ENCODE results near the gene GPC5. TPM values are rescaled to one million over a fixed set of nuclear protein-coding genes. Genes with fewer than 3 reads are reported as not detected.

Gene GPC5
- total RNA-seq, 4 donors from 2014 or later, result not detected

DNA sequence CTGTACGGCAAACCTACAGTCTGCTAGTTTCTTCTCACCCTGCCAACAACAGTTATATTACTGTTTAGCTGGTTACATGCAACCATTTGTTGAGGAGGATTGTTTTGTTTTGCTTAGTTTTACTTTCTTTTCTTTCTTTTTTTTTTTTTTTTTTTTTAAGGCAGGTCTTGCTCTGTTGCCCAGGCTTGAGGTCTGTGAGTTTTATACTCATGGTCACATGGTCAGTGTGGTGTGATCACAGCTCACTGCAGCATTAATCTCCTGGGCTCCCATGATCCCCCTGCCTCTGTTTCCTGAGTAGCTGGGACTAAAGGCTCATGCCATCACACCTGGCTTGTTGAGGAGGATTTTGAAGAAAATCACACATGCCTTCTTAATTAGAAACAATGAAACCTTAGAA is 505.6 kb downstream of the GPC5 start:
- H3K36me3 ChIP-seq, result no peaks in the 10 kb centered on the region
- no peaks in the 10 kb centered on the region for H3K9me3 ChIP-seq
- no peak for DNase-seq
- intact Hi-C loops (cut with DNase I; ENCODE audit: low total_unique reads) (no loop called here), in situ Hi-C loops (cut with MboI; ENCODE audit: low sequenced_read_pairs in 4 of 4) (no loop called here)
- H3K27me3 ChIP-seq, result no peaks in the 10 kb centered on the region
- TF ChIP-seq, protein P1, sequence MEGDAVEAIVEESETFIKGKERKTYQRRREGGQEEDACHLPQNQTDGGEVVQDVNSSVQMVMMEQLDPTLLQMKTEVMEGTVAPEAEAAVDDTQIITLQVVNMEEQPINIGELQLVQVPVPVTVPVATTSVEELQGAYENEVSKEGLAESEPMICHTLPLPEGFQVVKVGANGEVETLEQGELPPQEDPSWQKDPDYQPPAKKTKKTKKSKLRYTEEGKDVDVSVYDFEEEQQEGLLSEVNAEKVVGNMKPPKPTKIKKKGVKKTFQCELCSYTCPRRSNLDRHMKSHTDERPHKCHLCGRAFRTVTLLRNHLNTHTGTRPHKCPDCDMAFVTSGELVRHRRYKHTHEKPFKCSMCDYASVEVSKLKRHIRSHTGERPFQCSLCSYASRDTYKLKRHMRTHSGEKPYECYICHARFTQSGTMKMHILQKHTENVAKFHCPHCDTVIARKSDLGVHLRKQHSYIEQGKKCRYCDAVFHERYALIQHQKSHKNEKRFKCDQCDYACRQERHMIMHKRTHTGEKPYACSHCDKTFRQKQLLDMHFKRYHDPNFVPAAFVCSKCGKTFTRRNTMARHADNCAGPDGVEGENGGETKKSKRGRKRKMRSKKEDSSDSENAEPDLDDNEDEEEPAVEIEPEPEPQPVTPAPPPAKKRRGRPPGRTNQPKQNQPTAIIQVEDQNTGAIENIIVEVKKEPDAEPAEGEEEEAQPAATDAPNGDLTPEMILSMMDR (IDR thresholded peaks at IDR 0.05 in 4 of 5, conservative IDR thresholded peaks at IDR 0.05 in 1 of 5), result no peak
- TF ChIP-seq POLR2A (IDR thresholded peaks at IDR 0.05), result no peak
- no peak for ATAC-seq
- H3K27ac ChIP-seq, result no peak overlapping the region
- no peaks in the 10 kb centered on the region for H3K4me1 ChIP-seq
- H3K4me3 ChIP-seq, result no peak overlapping the region

DNA sequence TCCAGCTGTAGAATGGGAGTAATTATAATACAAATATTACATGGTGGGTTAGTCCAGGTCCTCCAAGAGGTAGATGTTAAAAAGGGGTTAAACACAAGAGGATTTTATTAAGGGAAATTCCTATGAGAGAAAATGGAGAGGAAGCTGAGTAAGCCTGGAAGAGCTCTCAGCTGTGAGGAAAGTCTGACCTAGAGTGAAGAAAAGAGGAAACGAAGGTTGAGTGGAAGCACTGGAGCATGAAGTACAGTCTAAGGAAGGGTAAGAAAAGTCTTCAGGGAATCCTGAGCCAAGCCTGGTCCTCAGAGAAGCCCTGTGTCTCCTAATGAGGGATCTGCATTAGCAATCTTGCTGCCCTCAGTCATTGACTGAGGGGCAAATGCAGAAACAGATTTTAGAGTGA is 506.2 kb downstream of the GPC5 start:
- Histone ChIP-seq H3K27me3 (no peaks in the 10 kb centered on the region), H3K9me3 (no peaks in the 10 kb centered on the region), H3K4me3 (no peak overlapping the region), H3K27ac (no peak overlapping the region), H3K36me3 (no peaks in the 10 kb centered on the region), H3K4me1 (no peaks in the 10 kb centered on the region)
- ATAC-seq, result no peak
- no peak for TF ChIP-seq POLR2A (IDR thresholded peaks at IDR 0.05)
- TF ChIP-seq, protein P1 (IDR thresholded peaks at IDR 0.05 in 4 of 5, conservative IDR thresholded peaks at IDR 0.05 in 1 of 5), result no peak
- DNase-seq, result no peak
- in situ Hi-C loops (cut with MboI; ENCODE audit: low sequenced_read_pairs in 4 of 4) (no loop called here), intact Hi-C loops (cut with DNase I; ENCODE audit: low total_unique reads) (no loop called here)

GRCh38 chr13:91907398-91907797 is 509.0 kb downstream of the GPC5 start:
- intact Hi-C loops (cut with DNase I; ENCODE audit: low total_unique reads) (no loop called here), in situ Hi-C loops (cut with MboI; ENCODE audit: low sequenced_read_pairs in 4 of 4) (no loop called here)
- H3K27ac ChIP-seq, result no peak overlapping the region
- TF ChIP-seq, protein P1 (IDR thresholded peaks at IDR 0.05 in 4 of 5, conservative IDR thresholded peaks at IDR 0.05 in 1 of 5), result no peak
- no peak for TF ChIP-seq POLR2A (IDR thresholded peaks at IDR 0.05)
- no peaks in the 10 kb centered on the region for H3K9me3 ChIP-seq
- no peaks in the 10 kb centered on the region for H3K27me3 ChIP-seq
- DNase-seq, result no peak
- H3K4me1 ChIP-seq, result no peaks in the 10 kb centered on the region
- no peak for ATAC-seq
- H3K4me3 ChIP-seq, result no peak overlapping the region
- H3K36me3 ChIP-seq, result no peaks in the 10 kb centered on the region

DNA sequence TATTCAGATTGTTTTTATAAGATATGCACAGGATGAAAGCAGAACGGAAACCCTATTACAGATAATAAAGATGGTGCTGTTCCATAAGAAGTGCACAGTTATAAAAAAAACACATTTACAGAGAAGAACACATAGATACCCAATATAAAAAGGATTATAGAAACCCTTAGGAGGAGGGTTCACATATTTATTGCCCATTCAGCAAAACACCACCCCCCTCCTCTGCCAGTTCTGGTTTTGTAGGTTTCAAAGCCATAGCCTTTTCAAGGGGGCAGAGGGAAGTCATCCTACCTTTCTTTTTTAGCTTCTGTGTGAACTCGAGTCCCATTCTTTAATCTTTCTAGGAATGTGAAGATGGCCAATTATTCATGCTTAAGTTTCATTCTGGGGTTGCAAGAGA is 511.2 kb downstream of the GPC5 start:
- Histone ChIP-seq H3K36me3 (no peaks in the 10 kb centered on the region), H3K27ac (no peak overlapping the region), H3K27me3 (no peaks in the 10 kb centered on the region), H3K4me3 (no peak overlapping the region), H3K9me3 (no peaks in the 10 kb centered on the region), H3K4me1 (no peaks in the 10 kb centered on the region)
- in situ Hi-C loops (cut with MboI; ENCODE audit: low sequenced_read_pairs in 4 of 4) (no loop called here), intact Hi-C loops (cut with DNase I; ENCODE audit: low total_unique reads) (no loop called here)
- ATAC-seq (no peak), DNase-seq (no peak)
- TF ChIP-seq POLR2A (IDR thresholded peaks at IDR 0.05), result no peak
- TF ChIP-seq, protein P1 (IDR thresholded peaks at IDR 0.05 in 4 of 5, conservative IDR thresholded peaks at IDR 0.05 in 1 of 5), result no peak

DNA sequence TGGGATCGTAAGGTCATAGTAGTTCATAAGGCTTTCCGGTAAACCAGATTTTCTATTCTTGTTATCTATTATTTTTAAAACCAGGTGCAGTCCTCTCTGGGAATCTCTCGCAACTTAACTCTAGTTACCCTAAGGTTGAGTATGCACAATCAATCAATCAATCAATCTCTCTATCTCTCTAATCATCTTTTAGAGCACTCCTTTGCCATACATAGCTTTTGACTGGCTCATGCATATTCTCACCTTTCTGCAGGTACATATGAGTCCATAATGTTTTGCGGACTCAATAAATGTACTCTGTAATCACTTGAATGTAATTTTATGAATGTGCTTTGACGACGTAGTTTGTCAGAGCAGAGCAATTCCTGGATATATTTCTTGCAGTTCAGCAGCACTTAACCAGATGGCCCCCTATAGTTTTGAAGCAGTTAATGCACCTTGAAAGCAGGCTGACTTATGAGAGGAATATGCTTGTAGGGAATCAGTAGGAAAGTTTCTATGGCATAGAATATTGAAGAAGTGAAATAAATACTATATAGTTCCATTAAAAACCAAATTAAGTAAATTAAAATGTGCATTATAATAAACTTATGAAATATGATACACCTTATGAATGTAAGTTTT is 524.7 kb downstream of the GPC5 start:
- DNase-seq, result no peak
- no peaks in the 10 kb centered on the region for H3K4me1 ChIP-seq
- intact Hi-C loops (cut with DNase I; ENCODE audit: low total_unique reads) (no loop called here), in situ Hi-C loops (cut with MboI; ENCODE audit: low sequenced_read_pairs in 4 of 4) (no loop called here)
- no peak overlapping the region for H3K4me3 ChIP-seq
- no peak for ATAC-seq
- H3K27me3 ChIP-seq, result no peaks in the 10 kb centered on the region
- H3K9me3 ChIP-seq, result no peaks in the 10 kb centered on the region
- H3K36me3 ChIP-seq, result no peaks in the 10 kb centered on the region
- H3K27ac ChIP-seq, result no peak overlapping the region
- no peak for TF ChIP-seq POLR2A (IDR thresholded peaks at IDR 0.05)
- TF ChIP-seq, protein P1 (IDR thresholded peaks at IDR 0.05 in 4 of 5, conservative IDR thresholded peaks at IDR 0.05 in 1 of 5), result no peak

Measured in gastrocnemius medialis (tissue), 4 donors.